COLO668 (cell line): ENCODE results near the gene BOD1L1.
A peak's percentile ranks its signal among the peaks of the same experiment; 100 is the strongest.

ENCODE experiments used
- DNase-seq: peaks from one replicate; lab custom pipeline; 2025; ENCODE audit not compliant: unreplicated experiment; lab: John Stamatoyannopoulos, UW

BOD1L1 gene

GRCh38 chr4:13627606-13628311 is at the start of gene BOD1L1:
BOD1L1 (minus strand) TSS chr4:13627725; CDS start chr4:13627587, 138 bp downstream.
- peak; percentile 91 for DNase-seq

GRCh38 chr4:13674971-13675370 is 47.4 kb upstream of the BOD1L1 start:
- DNase-seq, result no peak

- no peak for DNase-seq
Measured at GRCh38 chr4:13673167-13673566, 45.6 kb upstream of the BOD1L1 start.

GRCh38 chr4:13670456-13671160 is 43.1 kb upstream of the BOD1L1 start:
- DNase-seq, result no peak

GRCh38 chr4:13665701-13666660 is 38.5 kb upstream of the BOD1L1 start:
- no peak for DNase-seq

- DNase-seq, result no peak
Measured at GRCh38 chr4:13659341-13660070, 32.0 kb upstream of the BOD1L1 start.

GRCh38 chr4:13656569-13657405 is 29.3 kb upstream of the BOD1L1 start:
- peak; percentile 32 for DNase-seq

- peak; percentile 77 for DNase-seq
Measured at GRCh38 chr4:13654162-13654797, 26.8 kb upstream of the BOD1L1 start.

- DNase-seq, result no peak
Measured at GRCh38 chr4:13653766-13654161, 26.2 kb upstream of the BOD1L1 start.

GRCh38 chr4:13647031-13647430 is 19.5 kb upstream of the BOD1L1 start:
- no peak for DNase-seq

GRCh38 chr4:13645075-13645474 is 17.6 kb upstream of the BOD1L1 start:
- DNase-seq, result no peak

- peak; percentile 20 for DNase-seq
Measured at GRCh38 chr4:13642170-13642950, 14.8 kb upstream of the BOD1L1 start.

- no peak for DNase-seq
Measured at GRCh38 chr4:13641084-13641483, 13.6 kb upstream of the BOD1L1 start.

- peak; percentile 12 for DNase-seq
Measured at GRCh38 chr4:13640149-13640940, 12.8 kb upstream of the BOD1L1 start.

GRCh38 chr4:13635286-13635799 is 7.8 kb upstream of the BOD1L1 start:
- DNase-seq, result no peak

- DNase-seq, result no peak
Measured at GRCh38 chr4:13633671-13634070, 6.1 kb upstream of the BOD1L1 start.

- DNase-seq, result no peak
Measured at GRCh38 chr4:13627178-13627605, 333 bp downstream of the BOD1L1 start.
